BE2C (cell line): ENCODE results near the gene ORC1. TPM values are rescaled to one million over a fixed set of nuclear protein-coding genes. Genes with fewer than 3 reads are reported as not detected.

Experiments used
- DNase-seq: peaks from one replicate; pipeline ENCODE4 v3.0.0-alpha.2; 2020
- H3K27me3 ChIP-seq: fragments of 250-450 bp; sonication (Bioruptor Pico); 2 replicates; pipeline ENCODE4 v1.5.1; 2020; ENCODE audit warnings: mild to moderate bottlenecking
- H3K36me3 ChIP-seq: fragments of 250-450 bp; sonication (Bioruptor Pico); 2 replicates; pipeline ENCODE4 v1.5.1; 2020; ENCODE audit warnings: mild to moderate bottlenecking
- H3K4me1 ChIP-seq: fragments of 250-450 bp; sonication (Bioruptor Pico); 2 replicates; pipeline ENCODE4 v1.5.1; 2020
- H3K4me3 ChIP-seq: 2 replicates; pipeline ENCODE4 v1.5.1; 2011; ENCODE audit warnings: low read depth, low read length
- H3K9me3 ChIP-seq: fragments of 250-450 bp; sonication (Bioruptor Pico); 2 replicates; pipeline ENCODE4 v1.5.1; 2020
- CTCF ChIP-seq: IDR thresholded peaks from 2 replicates; pipeline ENCODE4 v1.5.1; 2012; ENCODE audit warnings: mild to moderate bottlenecking, low read depth, low read length
- polyA plus RNA-seq: library from polyadenylated mRNA; unstranded; fragments of >200 nt; gene quantifications from one replicate; pipeline ENCODE4 v1.2.1, GENCODE V29; 2012; ENCODE audit warnings: low read depth, missing spikeins; ENCODE audit not compliant: insufficient read length, insufficient read depth

ORC1 gene
- 0.91 TPM for polyA plus RNA-seq

GRCh38 chr1:52404116-52404974, at the start of gene ORC1, which contains the start of gene PRPF38A:
Gene ORC1 (minus strand): TSS chr1:52404423. CDS start chr1:52402223, 2,200 bp downstream.
Gene PRPF38A (plus strand): TSS chr1:52404602. CDS start chr1:52404750, 148 bp downstream.
- Histone ChIP-seq H3K9me3 (no peaks in the 10 kb centered on the region), H3K36me3 (no peaks in the 10 kb centered on the region; the same call in 1 of the 2 replicates), H3K4me3 (peak within 1 kb of the TSS; percentile 98), H3K27me3 (no peaks in the 10 kb centered on the region), H3K4me1 (no peaks in the 10 kb centered on the region)
- TF ChIP-seq CTCF, result peak; percentile 36
- peak; percentile 93 for DNase-seq

GRCh38 chr1:52444463-52444862, 40.2 kb upstream of the ORC1 start:
- Histone ChIP-seq H3K27me3 (no peaks in the 10 kb centered on the region), H3K36me3 (no peaks in the 10 kb centered on the region; the same call in 1 of the 2 replicates), H3K4me3 (no peak overlapping the region), H3K9me3 (no peaks in the 10 kb centered on the region), H3K4me1 (no peaks in the 10 kb centered on the region)
- no peak for TF ChIP-seq CTCF
- DNase-seq, result no peak

- no peak for TF ChIP-seq CTCF
- H3K36me3 ChIP-seq, result no peaks in the 10 kb centered on the region
- no peaks in the 10 kb centered on the region for H3K27me3 ChIP-seq
- no peak for DNase-seq
- H3K9me3 ChIP-seq, result no peaks in the 10 kb centered on the region
- no peak overlapping the region for H3K4me3 ChIP-seq
- H3K4me1 ChIP-seq, result no peaks in the 10 kb centered on the region
Observed at GRCh38 chr1:52439976-52440375, 35.8 kb upstream of the ORC1 start.

- Histone ChIP-seq H3K4me3 (no peak overlapping the region), H3K9me3 (no peaks in the 10 kb centered on the region), H3K27me3 (no peaks in the 10 kb centered on the region), H3K4me1 (no peaks in the 10 kb centered on the region), H3K36me3 (no peaks in the 10 kb centered on the region)
- no peak for DNase-seq
- TF ChIP-seq CTCF, result no peak
Observed at GRCh38 chr1:52436817-52437216, 32.6 kb upstream of the ORC1 start.

GRCh38 chr1:52435650-52436049, 31.4 kb upstream of the ORC1 start:
- peaks cover 3% of the 10 kb centered on the region; the same call in 1 of the 2 replicates for H3K36me3 ChIP-seq
- no peak overlapping the region for H3K4me3 ChIP-seq
- no peaks in the 10 kb centered on the region for H3K4me1 ChIP-seq
- TF ChIP-seq CTCF, result no peak
- H3K27me3 ChIP-seq, result no peaks in the 10 kb centered on the region
- no peaks in the 10 kb centered on the region for H3K9me3 ChIP-seq
- DNase-seq, result no peak

GRCh38 chr1:52435211-52435610, 31.0 kb upstream of the ORC1 start:
- no peaks in the 10 kb centered on the region for H3K9me3 ChIP-seq
- H3K4me3 ChIP-seq, result no peak overlapping the region
- H3K36me3 ChIP-seq, result peaks cover 3% of the 10 kb centered on the region; the same call in 1 of the 2 replicates
- no peaks in the 10 kb centered on the region for H3K27me3 ChIP-seq
- H3K4me1 ChIP-seq, result no peaks in the 10 kb centered on the region
- DNase-seq, result no peak
- TF ChIP-seq CTCF, result no peak
